PFSK-1 (cell line): ENCODE data around the gene DCT.

ENCODE experiments used
- FOXP2 ChIP-seq: optimal IDR thresholded peaks from 2 replicates; pipeline ENCODE3; 2011; ENCODE audit warnings: borderline replicate concordance, control low read depth, inconsistent platforms; ENCODE audit not compliant: insufficient read depth; ENCODE audit errors: extremely low read length, extremely low read depth
- POLR2AphosphoS5 ChIP-seq: IDR thresholded peaks from 2 replicates; pipeline ENCODE4 v1.6.1; 2012; ENCODE audit warnings: low read depth, mild to moderate bottlenecking, control low read depth, low read length, moderate library complexity
- SIN3A ChIP-seq: IDR thresholded peaks from 2 replicates; pipeline ENCODE4 v1.6.1; 2012; ENCODE audit warnings: mild to moderate bottlenecking, low read length, moderate library complexity, borderline replicate concordance; ENCODE audit not compliant: insufficient read depth
- TAF1 ChIP-seq: IDR thresholded peaks from 2 replicates; pipeline ENCODE4 v1.6.1; 2012; ENCODE audit warnings: low read length, control low read depth, borderline replicate concordance; ENCODE audit not compliant: insufficient read depth
- TF ChIP-seq, protein P1 (sequence below), 2 experiments: IDR thresholded peaks; 2 replicates each; pipeline versions ENCODE4 v1.6.1 to v1.8.0; 2011 to 2012; ENCODE audit warnings: low read depth in 2 of 2, low read length in 2 of 2, control low read depth in 1 of 2, inconsistent platforms in 1 of 2, mild to moderate bottlenecking in 1 of 2, moderate library complexity in 1 of 2; ENCODE audit not compliant: insufficient read depth in 1 of 2

Gene DCT

DNA sequence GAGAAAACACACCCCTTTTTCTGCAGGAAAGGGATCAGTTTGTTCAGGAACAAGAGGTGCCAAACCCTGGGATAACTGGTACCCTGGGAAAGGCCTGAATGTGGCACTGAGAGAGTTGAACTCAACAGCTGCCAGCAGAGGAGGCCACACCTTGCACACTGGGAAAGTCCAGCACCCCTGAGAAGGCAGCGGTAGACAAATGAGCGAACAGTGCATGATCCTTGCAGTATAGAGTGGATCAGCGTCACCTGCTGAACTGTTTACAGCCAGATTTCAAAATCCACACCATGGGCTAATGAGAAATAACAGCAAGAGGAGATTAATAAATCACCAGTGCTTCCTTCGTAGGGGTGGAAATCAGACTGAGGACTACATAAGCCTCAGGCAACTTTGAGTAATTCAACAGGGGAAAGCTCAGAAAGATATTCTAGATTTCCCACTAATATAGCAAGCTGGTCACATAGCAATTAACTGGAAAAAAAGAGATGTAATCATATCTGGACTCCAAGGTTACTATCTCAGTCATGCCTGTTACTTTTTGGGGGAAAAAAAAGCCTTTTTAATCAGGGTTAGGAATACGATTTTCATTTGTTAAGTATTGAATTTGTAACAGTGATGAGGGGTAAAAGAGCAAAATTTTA lies 52.0 kb downstream of the DCT start:
- no peak for TF ChIP-seq SIN3A
- TF ChIP-seq, protein P1, sequence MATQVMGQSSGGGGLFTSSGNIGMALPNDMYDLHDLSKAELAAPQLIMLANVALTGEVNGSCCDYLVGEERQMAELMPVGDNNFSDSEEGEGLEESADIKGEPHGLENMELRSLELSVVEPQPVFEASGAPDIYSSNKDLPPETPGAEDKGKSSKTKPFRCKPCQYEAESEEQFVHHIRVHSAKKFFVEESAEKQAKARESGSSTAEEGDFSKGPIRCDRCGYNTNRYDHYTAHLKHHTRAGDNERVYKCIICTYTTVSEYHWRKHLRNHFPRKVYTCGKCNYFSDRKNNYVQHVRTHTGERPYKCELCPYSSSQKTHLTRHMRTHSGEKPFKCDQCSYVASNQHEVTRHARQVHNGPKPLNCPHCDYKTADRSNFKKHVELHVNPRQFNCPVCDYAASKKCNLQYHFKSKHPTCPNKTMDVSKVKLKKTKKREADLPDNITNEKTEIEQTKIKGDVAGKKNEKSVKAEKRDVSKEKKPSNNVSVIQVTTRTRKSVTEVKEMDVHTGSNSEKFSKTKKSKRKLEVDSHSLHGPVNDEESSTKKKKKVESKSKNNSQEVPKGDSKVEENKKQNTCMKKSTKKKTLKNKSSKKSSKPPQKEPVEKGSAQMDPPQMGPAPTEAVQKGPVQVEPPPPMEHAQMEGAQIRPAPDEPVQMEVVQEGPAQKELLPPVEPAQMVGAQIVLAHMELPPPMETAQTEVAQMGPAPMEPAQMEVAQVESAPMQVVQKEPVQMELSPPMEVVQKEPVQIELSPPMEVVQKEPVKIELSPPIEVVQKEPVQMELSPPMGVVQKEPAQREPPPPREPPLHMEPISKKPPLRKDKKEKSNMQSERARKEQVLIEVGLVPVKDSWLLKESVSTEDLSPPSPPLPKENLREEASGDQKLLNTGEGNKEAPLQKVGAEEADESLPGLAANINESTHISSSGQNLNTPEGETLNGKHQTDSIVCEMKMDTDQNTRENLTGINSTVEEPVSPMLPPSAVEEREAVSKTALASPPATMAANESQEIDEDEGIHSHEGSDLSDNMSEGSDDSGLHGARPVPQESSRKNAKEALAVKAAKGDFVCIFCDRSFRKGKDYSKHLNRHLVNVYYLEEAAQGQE (IDR thresholded peaks at IDR 0.05; ENCODE audit: insufficient read depth in 1 of 2, low read depth in 2 of 2, low read length in 2 of 2) = no peak
- TF ChIP-seq FOXP2 = no peak
- no peak for TF ChIP-seq POLR2AphosphoS5
- no peak for TF ChIP-seq TAF1

DNA sequence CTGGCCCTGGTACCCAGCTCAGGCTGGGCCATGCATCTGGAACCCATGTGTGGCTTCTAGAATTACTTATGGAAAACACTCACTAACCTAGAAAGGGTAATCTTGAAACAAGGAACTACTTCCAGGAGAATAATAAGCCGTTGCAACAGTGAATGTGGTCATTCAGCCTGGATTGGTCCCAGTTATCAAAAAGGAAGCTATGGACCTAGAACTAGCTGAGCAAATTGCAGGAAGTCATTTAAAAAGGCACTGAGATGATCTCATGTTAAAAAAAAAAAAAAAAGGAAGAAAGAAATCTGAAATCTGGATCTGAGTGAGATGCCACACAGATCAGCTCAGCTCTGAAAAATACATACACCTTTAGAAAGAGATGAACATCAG lies 59.6 kb downstream of the DCT start:
- TF ChIP-seq POLR2AphosphoS5 (no peak), SIN3A (no peak), TAF1 (no peak), FOXP2 (no peak)
- TF ChIP-seq, protein P1 (IDR thresholded peaks at IDR 0.05; ENCODE audit: insufficient read depth in 1 of 2, low read depth in 2 of 2, low read length in 2 of 2) = no peak

DNA sequence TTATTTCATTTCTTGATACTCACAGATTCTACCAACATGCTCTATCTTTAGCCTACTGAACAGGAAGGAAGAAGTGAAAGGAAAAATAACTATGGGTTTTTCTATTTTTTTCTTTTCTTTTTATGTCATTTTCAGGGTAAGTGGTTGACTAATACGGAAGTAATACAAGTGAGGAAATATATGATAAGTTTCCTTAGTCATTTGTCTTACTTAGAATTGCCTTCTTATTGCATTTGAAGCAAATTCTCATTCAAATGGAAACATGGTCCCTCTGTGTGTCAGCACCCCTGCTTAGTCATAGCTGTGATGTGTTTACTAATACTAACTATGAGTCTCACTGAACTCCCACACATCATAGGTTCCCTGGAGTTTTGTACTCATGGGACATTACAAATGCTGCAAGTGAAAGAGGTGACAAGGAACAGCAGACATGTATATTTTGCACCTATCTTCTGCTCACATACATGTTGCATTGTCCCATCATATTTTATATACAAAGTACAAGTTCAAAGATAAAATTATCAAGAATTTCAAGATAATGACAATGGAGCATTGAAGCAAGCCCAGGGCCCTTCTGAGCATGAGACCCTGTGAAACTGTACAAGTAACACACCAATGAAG lies 60.1 kb downstream of the DCT start:
- TF ChIP-seq SIN3A (no peak), FOXP2 (no peak), TAF1 (no peak), POLR2AphosphoS5 (no peak)
- TF ChIP-seq, protein P1 (IDR thresholded peaks at IDR 0.05; ENCODE audit: insufficient read depth in 1 of 2, low read depth in 2 of 2, low read length in 2 of 2) = no peak

DNA sequence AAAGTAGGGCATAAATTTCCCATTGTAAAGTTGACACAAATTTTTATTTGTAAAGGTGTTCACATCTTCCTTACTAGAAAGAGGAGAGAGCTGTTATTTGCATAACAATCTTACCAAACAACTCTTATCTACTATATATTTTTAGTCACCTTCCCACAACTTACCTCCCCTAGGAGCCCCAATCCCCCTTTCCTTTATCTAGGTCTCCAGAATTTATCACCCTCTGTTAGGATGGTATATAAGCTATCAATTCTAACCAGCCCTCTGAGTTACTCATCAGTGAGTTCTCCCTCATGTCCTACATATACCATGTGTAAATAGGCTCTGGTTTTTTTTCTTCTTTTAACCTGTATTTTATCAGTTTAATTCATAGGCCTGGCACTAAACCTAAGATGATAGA lies 62.2 kb downstream of the DCT start:
- TF ChIP-seq SIN3A (no peak), POLR2AphosphoS5 (no peak), TAF1 (no peak), FOXP2 (no peak)
- TF ChIP-seq, protein P1 (IDR thresholded peaks at IDR 0.05; ENCODE audit: insufficient read depth in 1 of 2, low read depth in 2 of 2, low read length in 2 of 2) = no peak
